ENCODE results near the gene MAX.
A peak's percentile ranks its signal among the peaks of the same experiment; 100 is the strongest.
"Not testable (repeated sequence)": the region's sequence is repeated elsewhere in the genome, so short reads cannot be mapped to it uniquely, and the experiment has no call there.

The MAX gene

DNA sequence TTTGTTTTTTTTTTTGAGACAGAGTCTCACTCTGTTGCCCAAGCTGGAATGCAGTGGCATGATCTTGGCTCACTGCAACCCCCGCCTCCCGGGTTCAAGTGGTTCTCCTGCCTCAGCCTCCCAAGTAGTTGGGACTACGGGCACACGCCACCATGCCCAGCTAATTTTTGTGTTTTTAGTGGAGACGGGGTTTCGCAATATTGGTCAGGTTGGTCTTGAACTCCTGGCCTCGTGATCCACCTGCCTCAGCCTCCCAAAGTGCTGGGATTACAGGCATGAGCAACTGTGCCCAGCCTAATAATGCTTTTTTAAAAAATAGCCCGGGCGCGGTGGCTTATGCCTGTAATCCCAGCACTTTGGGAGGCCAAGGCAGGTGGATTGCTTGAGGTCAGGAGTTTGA is 71.0 kb downstream of the MAX start:
- not testable (repeated sequence) for H3K4me3 Mint-ChIP-seq; H3K4me1 Mint-ChIP-seq (ENCODE audit: low read depth in 2 of 2); DNase-seq; H3K27ac Mint-ChIP-seq; H3K27me3 Mint-ChIP-seq; ATAC-seq (replicated peaks); H3K9me3 Mint-ChIP-seq
- peaks cover 26% of the 10 kb centered on the region for H3K36me3 Mint-ChIP-seq (ENCODE audit: insufficient read depth)

DNA sequence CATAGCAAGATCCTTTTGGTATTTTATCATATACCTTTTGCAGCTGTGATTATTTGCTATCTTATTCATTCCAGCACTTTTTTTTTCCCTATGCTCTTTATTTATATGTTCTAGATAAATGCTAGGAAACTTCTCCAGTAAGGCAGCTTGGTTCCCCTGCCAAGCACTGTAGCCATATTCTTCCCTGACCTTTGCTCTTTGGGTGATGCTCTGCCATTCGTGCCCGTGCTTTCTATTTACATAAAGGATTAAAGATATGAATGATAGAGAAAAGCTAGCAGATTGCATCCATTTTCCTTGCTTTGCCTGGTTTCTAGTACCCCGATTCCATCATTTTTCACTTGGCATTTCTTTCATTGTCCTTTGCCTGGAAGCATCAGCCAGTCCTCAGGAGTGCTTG is 73.4 kb downstream of the MAX start:
- DNase-seq (no peak), ATAC-seq (replicated peaks) (no peak)
- H3K36me3 Mint-ChIP-seq (ENCODE audit: insufficient read depth): peaks cover 21% of the 10 kb centered on the region
- H3K27ac Mint-ChIP-seq: peak overlapping the region in 1 of 2 donors; percentile 14
- no peak overlapping the region for H3K4me3 Mint-ChIP-seq
- no peaks in the 10 kb centered on the region for H3K27me3 Mint-ChIP-seq
- no peaks in the 10 kb centered on the region for H3K9me3 Mint-ChIP-seq
- no peaks in the 10 kb centered on the region for H3K4me1 Mint-ChIP-seq (ENCODE audit: low read depth in 2 of 2)

DNA sequence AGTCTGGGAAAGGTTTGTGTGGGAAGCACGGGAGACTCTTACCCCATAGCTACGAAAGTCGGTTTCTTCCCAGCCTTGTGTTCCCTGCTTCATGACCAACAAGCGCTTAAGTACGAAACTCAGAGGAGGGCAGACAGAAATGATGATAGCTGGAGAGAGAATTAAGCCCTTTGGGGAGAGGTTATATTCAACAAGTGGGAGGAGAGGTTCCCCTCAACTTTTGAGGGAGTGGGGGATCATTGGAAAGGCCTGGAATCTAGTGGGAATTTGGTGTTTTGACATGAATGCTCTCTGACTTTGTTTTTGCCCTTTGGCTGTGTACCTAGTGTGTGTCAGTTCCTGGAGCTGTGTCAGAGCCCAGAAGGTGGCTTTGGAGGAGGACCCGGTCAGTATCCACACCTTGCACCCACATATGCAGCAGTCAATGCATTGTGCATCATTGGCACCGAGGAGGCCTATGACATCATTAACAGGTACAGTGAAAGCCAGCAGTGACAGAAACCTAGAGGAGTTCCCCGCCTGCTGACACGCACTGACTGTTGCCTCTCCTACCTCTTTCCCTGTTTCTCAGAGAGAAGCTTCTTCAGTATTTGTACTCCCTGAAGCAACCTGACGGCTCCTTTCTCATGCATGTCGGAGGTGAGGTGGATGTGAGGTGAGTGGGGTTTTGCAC is 75.1 kb downstream of the MAX start:
- ATAC-seq (replicated peaks): no peak

DNA sequence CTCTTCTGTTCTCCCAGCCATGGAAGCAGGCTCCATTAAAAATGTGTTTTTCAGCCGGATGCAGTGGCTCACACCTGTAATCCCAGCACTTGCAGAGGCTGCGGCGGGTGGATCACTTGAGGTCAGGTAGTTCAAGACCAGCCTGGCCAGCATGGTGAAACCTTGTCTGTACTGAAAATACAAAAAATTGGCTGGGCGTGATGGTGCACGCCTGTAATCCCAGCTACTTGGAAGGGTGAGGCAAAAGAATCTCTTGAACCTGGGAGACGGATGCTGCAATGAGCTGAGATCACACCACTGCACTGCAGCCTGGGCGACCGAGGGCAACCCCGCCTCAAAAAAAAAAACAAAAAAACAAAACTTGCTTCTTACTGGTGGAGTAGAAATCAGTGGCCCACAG is 75.8 kb downstream of the MAX start:
- H3K27ac Mint-ChIP-seq: no peak overlapping the region
- H3K4me3 Mint-ChIP-seq: no peak overlapping the region
- H3K9me3 Mint-ChIP-seq: no peaks in the 10 kb centered on the region
- ATAC-seq (replicated peaks) (no peak), DNase-seq (no peak)
- no peaks in the 10 kb centered on the region for H3K27me3 Mint-ChIP-seq
- H3K36me3 Mint-ChIP-seq (ENCODE audit: insufficient read depth): peaks cover 14% of the 10 kb centered on the region
- H3K4me1 Mint-ChIP-seq (ENCODE audit: low read depth in 2 of 2): no peaks in the 10 kb centered on the region

More for the DNA sequence above, 75.1 kb downstream of the MAX start:
- Mint-ChIP-seq H3K36me3 (ENCODE audit: insufficient read depth) (peaks cover 14% of the 10 kb centered on the region), H3K27me3 (no peaks in the 10 kb centered on the region), H3K4me1 (ENCODE audit: low read depth in 2 of 2) (no peaks in the 10 kb centered on the region), H3K4me3 (no peak overlapping the region), H3K9me3 (no peaks in the 10 kb centered on the region), H3K27ac (no peak overlapping the region)
- no peak for DNase-seq

DNA sequence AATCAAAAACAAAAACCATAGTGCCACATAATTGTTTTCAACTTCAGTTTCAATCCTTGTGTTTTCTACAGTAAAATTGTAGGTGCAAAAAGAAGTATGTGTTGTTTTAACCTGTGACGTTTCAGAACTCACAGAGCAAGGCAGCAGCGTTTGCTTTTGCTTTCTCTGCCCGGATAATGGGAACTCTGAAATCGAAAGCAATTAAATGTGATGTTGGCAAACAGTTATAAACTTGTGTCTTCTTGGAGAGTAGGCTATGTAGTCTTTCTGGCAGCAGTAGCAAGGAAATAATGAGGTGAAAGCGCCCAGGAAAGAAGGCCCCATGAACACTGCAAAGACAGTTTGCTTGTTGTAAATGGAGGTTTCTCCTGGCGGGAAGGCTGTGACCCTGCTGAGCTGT is 76.5 kb downstream of the MAX start:
- no peaks in the 10 kb centered on the region for H3K9me3 Mint-ChIP-seq
- ATAC-seq (replicated peaks) (no peak), DNase-seq (no peak)
- H3K27ac Mint-ChIP-seq: no peak overlapping the region
- no peak overlapping the region for H3K4me3 Mint-ChIP-seq
- H3K36me3 Mint-ChIP-seq (ENCODE audit: insufficient read depth): peaks cover 14% of the 10 kb centered on the region
- no peaks in the 10 kb centered on the region for H3K4me1 Mint-ChIP-seq (ENCODE audit: low read depth in 2 of 2)
- no peaks in the 10 kb centered on the region for H3K27me3 Mint-ChIP-seq
